Motor neuron (in vitro differentiated cells): Measurements from ENCODE around the gene ZNF683. TPM values are rescaled to one million over a fixed set of nuclear protein-coding genes. Genes with fewer than 3 reads are reported as not detected.
"Not testable (repeated sequence)": the region's sequence is repeated elsewhere in the genome, so short reads cannot be mapped to it uniquely, and the experiment has no call there.

Experiments
- ATAC-seq, 8 experiments: fragments of 200-7000 bp; cut with Tn5 transposase; replicated peaks in 6 of 8; 2 replicates each; pipeline ENCODE4 v1.8.0; 2021; ENCODE audit warnings: mild to moderate bottlenecking in 8 of 8, moderate library complexity in 8 of 8
- H3K27ac ChIP-seq, 2 donors: fragments of 250-450 bp; sonication (Bioruptor Pico); 2 replicates each; pipeline ENCODE4 v1.9.0; 2021; ENCODE audit warnings: antibody characterized with exemption in 2 of 2, mild to moderate bottlenecking in 2 of 2, moderate library complexity in 1 of 2
- H3K4me1 ChIP-seq, 2 donors: fragments of 250-450 bp; sonication (Bioruptor Pico); replicated peaks in 1 of 2; 2 replicates each; pipeline ENCODE4 v1.6.1; 2021; ENCODE audit warnings: antibody characterized with exemption in 2 of 2, mild to moderate bottlenecking in 2 of 2, moderate library complexity in 1 of 2
- H3K4me3 ChIP-seq, 5 donors: fragments of 250-450 bp; sonication (Bioruptor Pico); 2 replicates each; pipeline ENCODE4 v1.9.0; 2021; ENCODE audit warnings: antibody characterized with exemption in 5 of 5, mild to moderate bottlenecking in 5 of 5, moderate library complexity in 4 of 5
- WGBS, 10 experiments: fragments of 450-650 bp; shearing (Covaris generic); methylation state at CpG; one replicate each; pipeline ENCODE4 v1.0.0; 2022; 5-methylcytosine and 5-hydroxymethylcytosine counted together
- in situ Hi-C, 9 experiments: fragments of 400-800 bp; cut with MboI; loops; one replicate each; pipeline ENCODE4 v1.15.0; 2021; ENCODE audit warnings: low sequenced_read_pairs in 9 of 9, low pct_unique_long_range_greater_than_20kb in 2 of 9; ENCODE audit not compliant: unreplicated experiment in 9 of 9
- total RNA-seq, 8 experiments: library from RNA; unstranded; fragments of 300-600 nt; gene quantifications; 2 replicates each; pipeline versions ENCODE4 v1.2.3 to v1.2.4, GENCODE V29; 2022

Gene ZNF683
- total RNA-seq, 8 experiments from 2014 or later, result 0.27 to 1.4 (median 0.63) TPM; not detected in 3

DNA sequence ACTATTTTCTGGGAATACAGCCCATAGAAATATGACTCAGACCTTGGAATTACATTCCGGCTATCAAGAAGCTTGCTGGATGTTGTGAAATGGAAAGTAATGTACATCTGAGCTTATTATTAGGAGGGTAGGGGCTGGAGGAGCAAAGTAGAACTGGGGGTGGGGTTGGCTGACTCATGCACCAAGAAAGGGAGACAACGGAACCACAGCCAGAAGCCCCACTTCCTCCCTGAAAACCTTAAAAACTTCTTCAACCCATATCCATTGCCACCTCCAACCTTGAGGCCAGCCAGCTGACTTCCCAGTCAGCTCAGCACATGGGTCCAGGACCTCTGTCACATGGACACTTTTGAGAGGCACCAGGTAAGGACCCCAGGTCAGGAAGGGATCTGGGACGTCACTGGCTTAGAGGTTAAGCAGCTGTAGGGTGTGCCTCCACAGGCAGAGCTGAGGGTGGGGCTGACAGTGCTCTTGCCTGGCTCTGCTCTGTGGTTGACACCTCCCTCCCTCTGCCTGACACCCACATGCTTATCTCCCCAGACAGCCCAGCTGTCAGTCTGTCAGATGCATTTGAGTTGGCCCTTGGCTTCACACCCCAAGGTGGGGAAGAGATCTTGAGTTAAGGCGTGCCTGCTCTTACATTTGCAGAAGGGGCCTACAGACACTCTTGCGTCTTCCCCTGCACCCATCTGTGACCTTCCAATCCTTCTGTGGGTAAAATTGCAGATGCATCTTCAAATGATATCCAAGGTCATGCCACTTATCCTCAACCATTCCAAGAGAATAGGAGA is 5.7 kb upstream of the ZNF683 start:
- no peak overlapping the region for H3K27ac ChIP-seq
- in situ Hi-C loops, result loop anchor here in 1 of 9 experiments (25.0 kb wide), 1 partner anchor 91 kb away; the partner anchor contains the start of gene SH3BGRL3
- H3K4me1 ChIP-seq, result no peaks in the 10 kb centered on the region
- no peak overlapping the region for H3K4me3 ChIP-seq
- peak in 5 of 8 experiments; percentile 22 to 96 (median 94) for ATAC-seq
- WGBS, 10 experiments, result 0 to 100% (median 36%) methylated on average over 1 to 5 of the region's 5 CpGs; no CpG with 5 or more reads in 2 of the 10 experiments

DNA sequence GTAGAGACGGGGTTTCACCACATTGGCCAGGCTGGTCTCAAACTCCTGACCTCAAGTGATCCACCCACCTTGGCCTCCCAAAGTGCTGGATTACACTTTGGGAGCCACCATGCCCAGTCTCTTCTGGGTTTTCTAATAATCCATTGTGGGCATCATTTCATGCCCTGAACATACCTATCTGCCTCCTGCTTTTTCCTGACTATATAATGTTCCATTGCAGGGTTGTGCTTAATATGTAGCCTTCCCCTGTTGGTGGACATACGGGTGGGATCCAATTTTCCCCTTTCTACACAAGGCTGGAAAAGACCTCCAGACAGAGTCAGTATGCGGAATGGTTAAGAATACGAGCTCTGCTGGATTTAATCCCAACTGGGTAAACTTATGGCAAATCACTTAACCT is 3.5 kb upstream of the ZNF683 start:
- H3K4me3 ChIP-seq, result no peak overlapping the region
- WGBS, 10 experiments, result 60 to 100% (median 94%) methylated on average over 1 to 4 of the region's 4 CpGs; no CpG with 5 or more reads in 1 of the 10 experiments
- H3K27ac ChIP-seq, result no peak overlapping the region
- in situ Hi-C loops, result loop anchor here in 1 of 9 experiments (25.0 kb wide), 1 partner anchor 89 kb away; the partner anchor contains the start of gene SH3BGRL3
- ATAC-seq, result no peak
- H3K4me1 ChIP-seq, result no peaks in the 10 kb centered on the region

DNA sequence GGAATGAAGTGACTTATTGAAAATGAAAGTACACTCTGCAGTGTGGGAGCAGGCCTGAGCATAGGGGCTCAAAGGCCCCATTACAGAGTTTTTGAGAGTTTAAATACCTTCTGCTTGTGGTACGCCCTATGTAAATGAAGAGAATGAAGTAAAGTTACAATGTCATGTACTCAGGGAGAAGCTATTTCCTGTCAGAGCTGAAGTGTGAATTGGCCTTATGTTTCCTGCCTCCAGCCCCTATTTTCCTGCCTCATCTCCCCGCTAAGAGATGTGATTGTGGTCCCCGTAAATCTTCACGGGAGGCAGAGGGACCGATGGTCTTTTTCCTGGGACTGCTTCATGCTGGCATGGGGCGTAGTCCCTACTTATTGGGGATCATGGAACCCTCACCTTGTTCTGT is 2.5 kb upstream of the ZNF683 start:
- in situ Hi-C loops, result loop anchor here in 1 of 9 experiments (25.0 kb wide), 1 partner anchor 88 kb away; the partner anchor contains the start of gene SH3BGRL3
- no peak overlapping the region for H3K27ac ChIP-seq
- no peak for ATAC-seq
- 14 to 90% (median 79%) methylated on average over 1 to 6 of the region's 6 CpGs; no CpG with 5 or more reads in 2 of the 10 experiments for WGBS, 10 experiments
- H3K4me3 ChIP-seq, result no peak overlapping the region
- H3K4me1 ChIP-seq, result no peaks in the 10 kb centered on the region

DNA sequence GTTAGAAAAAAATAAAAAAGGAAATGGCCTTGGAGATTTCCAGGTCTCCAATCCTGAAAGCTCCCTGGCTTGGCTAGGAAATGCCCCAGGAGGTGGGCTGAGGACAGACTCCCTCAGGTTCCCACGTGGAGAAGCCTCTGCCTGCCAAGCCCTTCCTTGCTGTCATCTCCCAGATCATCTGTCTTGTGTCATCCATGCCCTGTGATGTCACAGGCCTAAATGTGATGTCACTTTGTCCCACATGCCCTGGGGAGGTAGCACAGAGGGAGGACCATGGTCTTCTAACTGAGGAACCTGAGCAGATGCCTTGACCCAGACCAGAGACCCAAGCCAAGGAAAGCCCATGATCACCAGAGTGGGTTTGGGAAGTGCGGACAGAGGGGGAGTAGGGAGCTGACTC is 1.8 kb upstream of the ZNF683 start:
- in situ Hi-C loops, H3K4me1 ChIP-seq: not testable (repeated sequence)
- 0 to 100% (median 94%) methylated on average over 1 to 2 of the region's 2 CpGs; no CpG with 5 or more reads in 4 of the 10 experiments for WGBS, 10 experiments

DNA sequence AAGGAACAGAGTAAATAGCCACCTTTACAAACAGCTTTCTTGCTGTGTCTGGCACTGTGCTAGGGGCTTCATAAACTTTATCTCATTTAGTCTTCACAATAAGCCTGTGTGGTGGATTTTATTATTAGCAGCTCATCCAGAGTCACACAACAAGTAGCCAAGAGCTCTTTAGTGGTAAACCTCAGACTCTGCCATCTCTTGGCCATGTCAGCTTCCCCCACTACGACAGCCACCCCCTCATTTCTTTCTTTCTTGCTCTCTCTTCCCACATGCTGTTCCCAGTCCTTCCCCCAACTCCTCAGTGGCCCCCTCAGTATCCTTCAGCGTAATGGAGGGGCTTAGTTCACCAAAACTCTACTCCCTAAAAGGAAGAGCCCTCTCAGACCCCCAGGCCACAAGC is 1.2 kb upstream of the ZNF683 start:
- H3K4me1 ChIP-seq, result no peaks in the 10 kb centered on the region
- no peak overlapping the region for H3K27ac ChIP-seq
- H3K4me3 ChIP-seq, result no peak overlapping the region
- ATAC-seq, result no peak
- in situ Hi-C loops, result no loop called here
- WGBS, 10 experiments, result 40 to 86% (median 67%) methylated on average over 1 to 2 of the region's 2 CpGs; no CpG with 5 or more reads in 7 of the 10 experiments

More for the DNA sequence above, 1.8 kb upstream of the ZNF683 start:
- ATAC-seq, H3K27ac ChIP-seq, H3K4me3 ChIP-seq: not testable (repeated sequence)

DNA sequence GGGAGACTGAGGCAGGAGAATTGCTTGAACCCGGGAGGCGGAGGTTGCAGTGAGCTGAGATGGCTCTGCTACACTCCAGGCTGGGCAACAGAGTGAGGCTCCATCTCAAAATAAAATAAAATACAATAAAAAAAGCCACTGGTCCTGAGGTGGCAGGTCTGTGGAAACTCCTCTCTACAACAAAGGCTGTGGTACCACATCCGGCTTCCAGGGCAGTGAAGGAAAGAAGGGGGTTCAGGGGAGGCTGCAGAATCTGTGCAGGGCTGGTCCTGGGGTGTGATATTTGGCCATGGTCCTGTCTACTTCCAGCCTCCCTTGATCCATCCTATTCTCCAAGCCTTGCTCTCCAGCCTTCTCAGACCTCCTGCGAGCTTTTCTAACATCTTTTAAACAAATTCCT is 731 bp upstream of the ZNF683 start:
- Histone ChIP-seq H3K27ac (no peak overlapping the region), H3K4me1 (no peaks in the 10 kb centered on the region), H3K4me3 (no peak overlapping the region)
- no peak for ATAC-seq
- in situ Hi-C loops, result no loop called here
- 50 to 100% (median 83%) methylated on average over 1 to 4 of the region's 4 CpGs; no CpG with 5 or more reads in 1 of the 10 experiments for WGBS, 10 experiments

DNA sequence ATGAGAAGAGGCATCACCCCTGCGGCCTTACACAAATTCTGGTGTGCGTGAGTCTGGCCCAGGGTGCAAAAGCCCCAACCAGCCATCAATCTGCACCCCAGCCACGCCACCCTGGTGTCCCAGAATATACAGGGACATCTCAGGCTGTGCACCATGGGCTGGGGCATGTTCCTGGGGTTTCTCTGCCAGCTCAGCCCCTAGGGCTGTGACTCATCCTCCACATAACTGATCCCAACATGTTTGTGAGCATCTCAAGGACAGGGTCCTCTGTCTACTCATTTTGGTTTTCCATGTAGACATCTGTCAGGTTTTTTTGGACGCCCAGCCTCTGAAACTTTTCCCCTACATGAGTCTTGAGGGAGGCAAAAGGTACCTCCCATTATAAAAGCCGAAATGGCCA is 511 bp downstream of the ZNF683 start:
- in situ Hi-C loops, result no loop called here
- Histone ChIP-seq H3K4me1 (no peaks in the 10 kb centered on the region), H3K4me3 (no peak overlapping the region), H3K27ac (no peak overlapping the region)
- WGBS, 10 experiments, result 38 to 100% (median 81%) methylated on average over 1 to 5 of the region's 5 CpGs
- ATAC-seq, result peak in 1 of 8 experiments; percentile 47

DNA sequence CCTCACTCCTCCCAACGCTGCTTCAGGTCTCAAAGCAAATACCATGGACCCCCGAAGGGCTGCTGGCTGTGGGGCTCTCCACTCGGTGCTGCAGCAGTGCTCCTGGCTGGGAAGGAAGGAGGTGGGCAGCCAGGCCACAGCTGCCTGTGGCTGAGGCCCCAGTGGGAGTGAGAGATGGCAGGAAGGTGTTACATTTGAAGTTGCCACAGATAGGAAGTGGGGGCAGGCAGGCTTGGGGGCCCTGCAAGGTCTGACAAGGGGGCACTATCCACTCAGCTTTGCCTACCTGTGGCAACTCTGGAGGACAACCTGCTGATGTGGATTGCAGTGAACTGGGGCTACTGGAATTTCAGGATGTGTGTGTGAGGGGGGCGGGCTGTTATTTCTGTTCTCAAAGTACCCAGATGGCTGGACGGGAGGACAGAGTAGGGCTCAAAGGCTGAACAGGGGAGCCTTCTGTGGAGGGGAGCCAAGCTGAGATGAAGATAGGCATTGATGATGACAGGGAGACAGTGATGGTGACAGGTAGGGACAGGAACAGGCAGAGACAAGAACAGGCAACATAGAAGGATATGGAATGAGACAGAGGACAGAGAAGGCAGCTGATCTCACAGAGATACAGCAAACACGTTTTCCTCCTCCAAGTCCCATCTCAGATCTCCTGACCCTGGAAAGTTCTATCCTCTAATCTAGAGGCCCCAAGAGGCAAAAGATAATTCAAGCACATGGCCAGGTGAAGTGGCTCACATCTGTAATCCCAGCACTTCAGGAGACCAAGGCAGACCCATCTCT is 1.8 kb downstream of the ZNF683 start:
- 10 to 80% (median 69%) methylated on average over 2 to 6 of the region's 6 CpGs; no CpG with 5 or more reads in 3 of the 10 experiments for WGBS, 10 experiments
- Histone ChIP-seq H3K4me1 (no peaks in the 10 kb centered on the region), H3K4me3 (no peak overlapping the region), H3K27ac (no peak overlapping the region)
- ATAC-seq, result peak in 1 of 8 experiments; percentile 18
- in situ Hi-C loops, result no loop called here

DNA sequence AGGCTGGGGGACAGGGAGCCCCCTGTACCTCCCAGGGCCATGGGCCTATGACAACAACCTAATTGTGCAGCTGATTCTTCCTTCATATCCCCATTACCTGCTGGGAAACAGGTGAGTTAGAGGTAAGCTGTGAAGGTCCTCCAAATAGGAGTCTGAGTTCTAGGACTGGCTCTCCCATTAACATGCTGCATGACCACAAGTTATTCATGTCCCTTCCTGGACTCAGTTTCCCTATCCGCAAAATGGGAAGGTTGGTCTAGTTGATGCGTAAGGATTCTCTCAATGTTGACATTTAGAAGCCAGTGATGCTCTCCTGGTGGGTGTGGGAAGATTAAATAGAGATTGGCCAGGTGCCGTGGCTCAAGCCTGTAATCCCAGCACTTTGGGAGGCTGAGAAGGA is 4.1 kb downstream of the ZNF683 start:
- in situ Hi-C loops, result no loop called here
- ATAC-seq, result no peak
- Histone ChIP-seq H3K27ac (no peak overlapping the region), H3K4me1 (no peaks in the 10 kb centered on the region), H3K4me3 (no peak overlapping the region)
- 60 to 100% (median 86%) methylated on average over 1 to 3 of the region's 3 CpGs; no CpG with 5 or more reads in 5 of the 10 experiments for WGBS, 10 experiments

DNA sequence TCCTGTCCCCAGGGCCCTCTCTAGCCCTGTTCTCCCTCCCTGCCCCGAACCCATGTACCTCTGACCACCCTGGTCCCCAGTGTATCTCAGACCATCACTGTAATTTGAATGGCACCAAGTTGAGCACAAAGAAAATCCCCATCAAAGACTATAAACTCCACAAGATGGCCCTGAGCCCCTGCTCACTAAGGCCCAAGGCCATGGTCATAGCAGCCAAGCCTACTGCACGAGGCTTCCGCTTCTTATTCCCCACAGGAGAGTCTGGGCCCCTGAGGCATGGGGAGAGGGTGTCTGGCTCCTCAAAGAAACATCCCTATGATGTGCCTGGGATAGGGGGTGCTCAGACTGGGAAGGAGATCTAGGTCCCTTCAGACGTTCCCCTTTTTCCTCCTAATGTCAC is 4.5 kb downstream of the ZNF683 start:
- H3K27ac ChIP-seq, result no peak overlapping the region
- no peak for ATAC-seq
- 33 to 72% (median 53%) methylated on average over 1 to 4 of the region's 4 CpGs; no CpG with 5 or more reads in 4 of the 10 experiments for WGBS, 10 experiments
- in situ Hi-C loops, result no loop called here
- H3K4me3 ChIP-seq, result no peak overlapping the region
- no peaks in the 10 kb centered on the region for H3K4me1 ChIP-seq

DNA sequence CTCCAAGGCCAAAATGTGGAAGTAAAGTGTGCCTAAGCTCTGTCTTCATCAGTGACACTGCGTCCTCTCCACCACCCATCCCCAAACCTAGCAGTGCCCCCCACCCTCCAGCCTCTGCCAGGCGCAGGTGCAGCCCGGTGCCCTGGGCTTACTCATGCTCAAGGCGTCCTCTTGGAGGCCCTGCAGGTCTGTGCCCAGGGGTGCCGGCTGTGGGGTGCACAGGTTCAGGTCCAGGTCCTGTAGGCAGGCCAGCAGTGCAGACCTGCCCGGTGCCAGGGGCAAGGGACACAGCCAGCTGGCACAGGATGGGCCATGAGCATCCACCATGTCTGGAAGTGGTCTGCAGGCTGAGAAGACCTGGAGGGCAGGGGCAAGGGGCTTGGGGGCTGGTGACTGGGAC is 5.1 kb downstream of the ZNF683 start:
- no peak overlapping the region for H3K27ac ChIP-seq
- H3K4me3 ChIP-seq, result no peak overlapping the region
- no peaks in the 10 kb centered on the region for H3K4me1 ChIP-seq
- WGBS, 10 experiments, result 80 to 100% (median 93%) methylated on average over 1 to 3 of the region's 6 CpGs; no CpG with 5 or more reads in 7 of the 10 experiments
- ATAC-seq, result peak in 2 of 8 experiments; percentile 14 to 18
- in situ Hi-C loops, result no loop called here

DNA sequence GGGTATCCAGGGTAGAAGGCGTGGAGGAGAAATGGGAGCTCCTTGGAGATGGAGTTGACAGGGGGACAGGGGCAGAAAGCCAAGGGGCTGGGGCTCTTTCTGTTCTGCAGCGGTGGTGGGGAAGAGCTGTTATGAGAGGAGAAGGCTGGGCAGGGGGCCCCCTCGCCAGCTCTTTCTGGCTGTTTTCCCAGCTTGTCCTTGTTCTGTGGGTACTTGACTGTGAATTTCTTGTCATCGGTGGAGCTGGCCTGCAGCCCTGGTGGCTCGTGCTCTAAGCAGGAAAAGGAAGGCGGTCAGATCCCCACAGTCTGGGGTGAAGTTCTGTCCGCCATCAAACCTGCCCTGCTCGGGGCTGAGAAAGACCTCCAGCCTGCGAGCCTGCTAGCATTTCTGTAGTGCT is 7.6 kb downstream of the ZNF683 start:
- WGBS, 10 experiments, result 60 to 87% (median 80%) methylated on average over 1 to 8 of the region's 9 CpGs; no CpG with 5 or more reads in 5 of the 10 experiments

More for the DNA sequence above, 7.6 kb downstream of the ZNF683 start:
- Histone ChIP-seq H3K4me1 (peaks cover 2 to 5% of the 10 kb centered on the region in 2 donors), H3K4me3 (no peak overlapping the region), H3K27ac (no peak overlapping the region)
- peak in 1 of 8 experiments; percentile 17 for ATAC-seq
- in situ Hi-C loops, result no loop called here
